Caco-2 (cell line): ENCODE data around the gene NABP1. TPM values are rescaled to one million over a fixed set of nuclear protein-coding genes. Genes with fewer than 3 reads are reported as not detected.

Experiments used
- BruUV-seq: library from RNA; stranded (reverse); fragments of 400-500 nt; replicated peaks from 2 replicates; lab custom pipeline; 2021; lab: Mats Ljungman, UMichigan
- CTCF ChIA-PET: fragments of 300-600 bp; sonication (Branson Sonifier 250); formaldehyde crosslinking; loops from one replicate; lab custom pipeline; 2022; ENCODE audit warnings: antibody characterized with exemption; lab: Charles Lee
- POLR2A ChIA-PET: fragments of 300-600 bp; sonication (Branson Sonifier 250); formaldehyde crosslinking; loops from one replicate; lab custom pipeline; 2022; ENCODE audit warnings: antibody characterized with exemption; lab: Charles Lee
- DNase-seq, 2 experiments: peaks; one replicate each; pipeline versions ENCODE4 v3.0.0 to v3.0.0-alpha.2; 2020 to 2022
- H3K27me3 ChIP-seq: replicated peaks from 2 replicates; pipeline ENCODE4 v1.6.0; 2011; ENCODE audit warnings: low read length; ENCODE audit not compliant: control insufficient read depth, insufficient read depth
- H3K36me3 ChIP-seq: 2 replicates; pipeline ENCODE4 v1.5.1; 2011; ENCODE audit warnings: low read length; ENCODE audit not compliant: control insufficient read depth, insufficient read depth
- H3K4me1 ChIP-seq: fragments of 250-450 bp; sonication (Bioruptor Pico); 2 replicates; pipeline ENCODE4 v1.5.1; 2020; ENCODE audit warnings: mild to moderate bottlenecking
- H3K4me3 ChIP-seq: 2 replicates; pipeline ENCODE4 v1.5.1; 2011; ENCODE audit warnings: low read depth, mild to moderate bottlenecking, control low read depth, low read length
- H3K9me3 ChIP-seq: fragments of 250-450 bp; sonication (Bioruptor Pico); 2 replicates; pipeline ENCODE4 v1.5.1; 2020; ENCODE audit warnings: mild to moderate bottlenecking, moderate library complexity
- H3K27ac Mint-ChIP-seq: one replicate; pipeline ENCODE4 v1.8.0; 2022; ENCODE audit warnings: mixed read lengths; ENCODE audit not compliant: unreplicated experiment
- H3K27me3 Mint-ChIP-seq: one replicate; pipeline ENCODE4 v1.8.0; 2022; ENCODE audit warnings: mixed read lengths; ENCODE audit not compliant: insufficient read depth, unreplicated experiment
- H3K36me3 Mint-ChIP-seq: one replicate; pipeline ENCODE4 v1.8.0; 2022; ENCODE audit warnings: mild to moderate bottlenecking, mixed read lengths; ENCODE audit not compliant: insufficient read depth, unreplicated experiment
- H3K4me1 Mint-ChIP-seq: one replicate; pipeline ENCODE4 v1.8.0; 2022; ENCODE audit warnings: low read depth, mixed read lengths; ENCODE audit not compliant: unreplicated experiment
- H3K4me3 Mint-ChIP-seq: one replicate; pipeline ENCODE4 v1.8.0; 2022; ENCODE audit warnings: mild to moderate bottlenecking, moderate library complexity, mixed read lengths; ENCODE audit not compliant: unreplicated experiment
- H3K9me3 Mint-ChIP-seq: one replicate; pipeline ENCODE4 v1.8.0; 2022; ENCODE audit warnings: mixed read lengths; ENCODE audit not compliant: unreplicated experiment
- CTCF ChIP-seq, 2 experiments: fragments of 200-600 bp in 1 of 2; IDR thresholded peaks; 1 replicate in 1 of 2; 2 replicates in 1 of 2; pipeline versions ENCODE4 v1.5.1 to v1.8.0; 2011 to 2022; ENCODE audit warnings: antibody characterized with exemption in 1 of 2, control low read depth in 1 of 2, inconsistent platforms in 1 of 2, low read depth in 1 of 2, low read length in 1 of 2, mild to moderate bottlenecking in 1 of 2, moderate library complexity in 1 of 2; ENCODE audit not compliant: insufficient read depth in 1 of 2, severe bottlenecking in 1 of 2, unreplicated experiment in 1 of 2
- intact Hi-C: fragments of 100-400 bp; cut with micrococcal nuclease; formaldehyde crosslinking; loops from one replicate; pipeline ENCODE4 v1.10.0; 2022; ENCODE audit not compliant: unreplicated experiment
- total RNA-seq: library from RNA; stranded (reverse); gene quantifications from 2 replicates; pipeline ENCODE4 v1.2.3, GENCODE V29; 2022

NABP1 gene
- total RNA-seq, 1 experiment from 2014 or later, result 89.8 TPM

DNA sequence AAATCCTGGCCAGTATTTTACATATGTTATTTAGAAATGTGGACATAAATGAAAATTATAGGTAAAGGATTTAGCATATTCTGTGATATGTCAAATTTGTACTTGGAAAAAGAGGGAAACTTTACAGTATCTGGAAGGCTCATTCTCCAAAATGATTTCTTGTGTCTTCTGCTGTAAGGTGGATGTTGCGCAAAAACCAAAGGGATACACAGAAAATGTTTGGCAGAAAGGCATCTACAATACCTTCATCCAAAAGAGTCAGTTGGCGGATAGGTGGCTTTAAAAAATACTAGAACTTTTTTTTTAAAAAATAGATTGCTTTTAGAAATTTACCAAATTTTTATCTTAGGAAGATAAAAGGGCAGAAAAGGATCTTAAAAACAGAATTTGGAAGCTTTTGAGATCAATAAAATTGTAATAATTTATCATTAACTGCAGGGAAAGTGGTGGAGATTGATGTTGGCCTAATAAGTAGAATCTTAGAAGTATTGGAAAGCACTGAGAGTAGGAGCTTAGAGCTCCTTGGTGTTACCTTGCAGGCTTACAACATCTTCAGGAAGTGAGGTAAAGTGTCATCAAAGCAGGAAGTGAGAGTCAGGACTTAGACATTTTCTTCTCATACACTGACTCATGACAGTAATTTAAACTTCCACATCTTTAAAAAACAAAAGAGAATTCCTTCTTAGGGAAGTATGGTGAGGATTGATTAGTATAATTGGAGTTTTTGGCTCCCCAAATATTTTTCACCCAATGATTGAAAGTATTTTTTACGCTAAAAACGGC lies 2.1 kb downstream of the NABP1 start:
- Mint-ChIP-seq H3K27me3 (no peaks in the 10 kb centered on the region), H3K36me3 (peaks cover 75% of the 10 kb centered on the region), H3K4me1 (peaks cover 20% of the 10 kb centered on the region), H3K9me3 (no peaks in the 10 kb centered on the region), H3K27ac (peak overlapping the region; percentile 99), H3K4me3 (peak overlapping the region; percentile 99)
- BruUV-seq, result no TSS peak
- TF ChIP-seq CTCF (IDR thresholded peaks at IDR 0.05; ENCODE audit: insufficient read depth in 1 of 2, low read depth in 1 of 2, low read length in 1 of 2, severe bottlenecking in 1 of 2, unreplicated experiment in 1 of 2), result no peak
- peaks cover 30% of the 10 kb centered on the region for H3K4me1 ChIP-seq
- peak overlapping the region; percentile 87 for H3K4me3 ChIP-seq
- ChIA-PET CTCF (interaction anchor here (1.0 kb wide), 1 partner anchor 114 kb away, joined by 11 read pairs; no protein-coding TSS in a partner anchor), POLR2A (interaction anchor here (0.6 to 1.8 kb wide), 4 partner anchors 42 to 111 kb away, joined by 3 to 6 read pairs (median 3); no protein-coding TSS in a partner anchor)
- intact Hi-C loops, result loop anchor here (1.0 kb wide), 1 partner anchor 9 kb away; no protein-coding TSS in a partner anchor
- no peaks in the 10 kb centered on the region for H3K9me3 ChIP-seq
- peaks cover 4% of the 10 kb centered on the region for H3K36me3 ChIP-seq
- DNase-seq, result no peak
- H3K27me3 ChIP-seq, result no peaks in the 10 kb centered on the region; the same call in 1 of the 2 replicates

DNA sequence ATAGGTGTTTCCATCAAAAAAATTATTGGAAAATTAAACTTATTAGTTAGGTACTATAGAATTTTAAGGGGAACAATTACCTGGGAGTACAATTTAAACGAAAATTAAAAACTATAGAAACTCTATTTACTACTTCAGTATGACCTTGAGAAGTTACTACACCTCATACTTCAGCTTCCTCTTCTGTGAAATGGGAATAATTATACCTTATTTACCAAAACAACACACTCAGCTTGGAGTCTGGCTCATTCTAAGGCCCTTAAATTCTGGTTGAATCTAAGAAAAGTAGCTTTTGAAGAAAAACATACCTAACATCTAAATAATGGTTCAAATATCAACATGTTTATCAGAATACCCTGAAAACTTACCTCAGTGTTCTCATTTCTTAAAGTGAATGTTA lies 2.7 kb downstream of the NABP1 start:
- H3K27me3 ChIP-seq, result no peaks in the 10 kb centered on the region; the same call in 1 of the 2 replicates
- TF ChIP-seq CTCF (IDR thresholded peaks at IDR 0.05; ENCODE audit: insufficient read depth in 1 of 2, low read depth in 1 of 2, low read length in 1 of 2, severe bottlenecking in 1 of 2, unreplicated experiment in 1 of 2), result no peak
- no peak for DNase-seq
- peak overlapping the region; percentile 99 for H3K27ac Mint-ChIP-seq
- intact Hi-C loops, result loop anchor here (1.0 kb wide), 1 partner anchor 9 kb away; no protein-coding TSS in a partner anchor
- no peaks in the 10 kb centered on the region for H3K27me3 Mint-ChIP-seq
- no peaks in the 10 kb centered on the region for H3K9me3 Mint-ChIP-seq
- peaks cover 4% of the 10 kb centered on the region for H3K36me3 ChIP-seq
- no peaks in the 10 kb centered on the region for H3K9me3 ChIP-seq
- peaks cover 33% of the 10 kb centered on the region for H3K4me1 ChIP-seq
- H3K4me3 ChIP-seq, result no peak overlapping the region
- peaks cover 20% of the 10 kb centered on the region for H3K4me1 Mint-ChIP-seq
- peaks cover 81% of the 10 kb centered on the region for H3K36me3 Mint-ChIP-seq
- no TSS peak for BruUV-seq
- ChIA-PET CTCF (interaction anchor here (1.0 kb wide), 1 partner anchor 114 kb away, joined by 11 read pairs; no protein-coding TSS in a partner anchor), POLR2A (interaction anchor here (1.0 to 1.8 kb wide), 3 partner anchors 43 to 61 kb away, joined by 3 to 6 read pairs (median 3); no protein-coding TSS in a partner anchor)
- H3K4me3 Mint-ChIP-seq, result peak overlapping the region; percentile 99

GRCh38 chr2:191682126-191682525 lies 4.2 kb downstream of the NABP1 start:
- H3K36me3 ChIP-seq, result peaks cover 4% of the 10 kb centered on the region
- POLR2A ChIA-PET, result no interaction called here

More at GRCh38 chr2:191682126-191682525, 4.2 kb downstream of the NABP1 start:
- peaks cover 41% of the 10 kb centered on the region for H3K4me1 ChIP-seq
- no peak overlapping the region for H3K4me3 ChIP-seq
- Mint-ChIP-seq H3K4me3 (peak overlapping the region; percentile 54), H3K4me1 (peaks cover 14% of the 10 kb centered on the region), H3K27me3 (no peaks in the 10 kb centered on the region), H3K27ac (no peak overlapping the region), H3K9me3 (no peaks in the 10 kb centered on the region), H3K36me3 (peaks cover 96% of the 10 kb centered on the region)
- no peak for TF ChIP-seq CTCF (IDR thresholded peaks at IDR 0.05; ENCODE audit: insufficient read depth in 1 of 2, low read depth in 1 of 2, low read length in 1 of 2, severe bottlenecking in 1 of 2, unreplicated experiment in 1 of 2)
- no peaks in the 10 kb centered on the region for H3K9me3 ChIP-seq
- CTCF ChIA-PET, result no interaction called here
- BruUV-seq, result no TSS peak
- no peak for DNase-seq
- intact Hi-C loops, result no loop called here
- no peaks in the 10 kb centered on the region for H3K27me3 ChIP-seq
